Measurements from ENCODE around the gene POR.

The POR gene

GRCh38 chr7:75987026-75987804 is 72.3 kb downstream of the POR start:
- Histone ChIP-seq H3K4me1 (ENCODE audit: insufficient read depth, low read length, poor library complexity, severe bottlenecking) (no peaks in the 10 kb centered on the region), H3K4me2 (ENCODE audit: low read depth, low read length, poor library complexity, severe bottlenecking) (no peak overlapping the region), H3F3A (ENCODE audit: low read depth) (no peaks in the 10 kb centered on the region), H2AFZ (ENCODE audit: low read length) (no peak overlapping the region), H3K9ac (ENCODE audit: low read depth, low read length, poor library complexity, severe bottlenecking) (no peak overlapping the region), H3K9me2 (replicated peaks; ENCODE audit: low read depth, low read length) (no peaks in the 10 kb centered on the region), H3K4me3 (ENCODE audit: low read length, poor library complexity, severe bottlenecking) (no peak overlapping the region), H3K9me3 (ENCODE audit: insufficient read depth, low read depth, low read length) (no peaks in the 10 kb centered on the region), H3K27me3 (ENCODE audit: insufficient read depth, low read length, poor library complexity, severe bottlenecking) (no peaks in the 10 kb centered on the region), H3K79me2 (ENCODE audit: insufficient read depth, low read length) (no peaks in the 10 kb centered on the region), H3K36me3 (ENCODE audit: insufficient read depth, low read length) (peaks cover 15% of the 10 kb centered on the region; the same call in 1 of the 2 replicates), H4K20me1 (ENCODE audit: insufficient read depth, low read length, poor library complexity, severe bottlenecking) (no peaks in the 10 kb centered on the region)
- no peak for TF ChIP-seq EZH2phosphoT487 (IDR thresholded peaks at IDR 0.05; ENCODE audit: borderline replicate concordance)
- no peak for TF ChIP-seq CTCF (conservative IDR thresholded peaks at IDR 0.05; ENCODE audit: low read length)

- Histone ChIP-seq H3K36me3 (ENCODE audit: insufficient read depth, low read length) (peaks cover 9% of the 10 kb centered on the region; the same call in 1 of the 2 replicates), H3K79me2 (ENCODE audit: insufficient read depth, low read length) (no peaks in the 10 kb centered on the region), H3K9ac (ENCODE audit: low read depth, low read length, poor library complexity, severe bottlenecking) (no peak overlapping the region), H3K9me2 (replicated peaks; ENCODE audit: low read depth, low read length) (no peaks in the 10 kb centered on the region), H3K4me1 (ENCODE audit: insufficient read depth, low read length, poor library complexity, severe bottlenecking) (peaks cover under 1% of the 10 kb centered on the region), H3K4me3 (ENCODE audit: low read length, poor library complexity, severe bottlenecking) (no peak overlapping the region), H3K9me3 (ENCODE audit: insufficient read depth, low read depth, low read length) (no peaks in the 10 kb centered on the region), H3F3A (ENCODE audit: low read depth) (no peaks in the 10 kb centered on the region), H3K27me3 (ENCODE audit: insufficient read depth, low read length, poor library complexity, severe bottlenecking) (no peaks in the 10 kb centered on the region), H4K20me1 (ENCODE audit: insufficient read depth, low read length, poor library complexity, severe bottlenecking) (no peaks in the 10 kb centered on the region), H2AFZ (ENCODE audit: low read length) (no peak overlapping the region), H3K4me2 (ENCODE audit: low read depth, low read length, poor library complexity, severe bottlenecking) (no peak overlapping the region)
- TF ChIP-seq CTCF (conservative IDR thresholded peaks at IDR 0.05; ENCODE audit: low read length) (no peak), EZH2phosphoT487 (IDR thresholded peaks at IDR 0.05; ENCODE audit: borderline replicate concordance) (no peak)
Observed at GRCh38 chr7:75987805-75988567, 73.0 kb downstream of the POR start.

- Histone ChIP-seq H3K9ac (ENCODE audit: low read depth, low read length, poor library complexity, severe bottlenecking) (no peak overlapping the region), H3K36me3 (ENCODE audit: insufficient read depth, low read length) (peaks cover 9% of the 10 kb centered on the region; the same call in 1 of the 2 replicates), H3K9me2 (replicated peaks; ENCODE audit: low read depth, low read length) (no peaks in the 10 kb centered on the region), H4K20me1 (ENCODE audit: insufficient read depth, low read length, poor library complexity, severe bottlenecking) (peaks cover 3% of the 10 kb centered on the region), H2AFZ (ENCODE audit: low read length) (no peak overlapping the region), H3F3A (ENCODE audit: low read depth) (no peaks in the 10 kb centered on the region), H3K79me2 (ENCODE audit: insufficient read depth, low read length) (no peaks in the 10 kb centered on the region), H3K4me2 (ENCODE audit: low read depth, low read length, poor library complexity, severe bottlenecking) (no peak overlapping the region), H3K27me3 (ENCODE audit: insufficient read depth, low read length, poor library complexity, severe bottlenecking) (no peaks in the 10 kb centered on the region), H3K4me3 (ENCODE audit: low read length, poor library complexity, severe bottlenecking) (no peak overlapping the region), H3K9me3 (ENCODE audit: insufficient read depth, low read depth, low read length) (no peaks in the 10 kb centered on the region), H3K4me1 (ENCODE audit: insufficient read depth, low read length, poor library complexity, severe bottlenecking) (peaks cover 8% of the 10 kb centered on the region)
- TF ChIP-seq CTCF (conservative IDR thresholded peaks at IDR 0.05; ENCODE audit: low read length) (no peak), EZH2phosphoT487 (IDR thresholded peaks at IDR 0.05; ENCODE audit: borderline replicate concordance) (no peak)
Observed at GRCh38 chr7:75988568-75989499, 73.9 kb downstream of the POR start.

All from Loucy (cell line).